ENCODE results near the gene SNRNP200. TPM values are rescaled to one million over a fixed set of nuclear protein-coding genes. Genes with fewer than 3 reads are reported as not detected.
"Not testable (repeated sequence)": the region's sequence is repeated elsewhere in the genome, so short reads cannot be mapped to it uniquely, and the experiment has no call there.

Gene SNRNP200
- total RNA-seq, 2 donors from 2014 or later = 187 to 193 TPM

- Mint-ChIP-seq H3K9me3 (no peaks in the 10 kb centered on the region), H3K27ac (no peak overlapping the region), H3K36me3 (peaks cover 23 to 28% of the 10 kb centered on the region in 2 donors)
- no peak for ATAC-seq
- DNase-seq (ENCODE audit: low spot score in 2 of 2) = no peak
Measured at GRCh38 chr2:96308248-96308647, 2.9 kb upstream of the SNRNP200 start.

- ATAC-seq (no peak), DNase-seq (ENCODE audit: low spot score in 2 of 2) (no peak)
- Mint-ChIP-seq H3K9me3 (no peaks in the 10 kb centered on the region), H3K27ac (peak overlapping the region; percentile 96 to 100), H3K36me3 (peaks cover 40 to 43% of the 10 kb centered on the region in 2 donors)
Measured at GRCh38 chr2:96306370-96306769, 1.0 kb upstream of the SNRNP200 start.

GRCh38 chr2:96305979-96306308, 598 bp upstream of the SNRNP200 start:
- Mint-ChIP-seq H3K36me3 (peaks cover 44 to 47% of the 10 kb centered on the region in 2 donors), H3K27ac (peak overlapping the region; percentile 96 to 100), H3K9me3 (no peaks in the 10 kb centered on the region)
- no peak for ATAC-seq
- DNase-seq (ENCODE audit: low spot score in 2 of 2) = no peak

GRCh38 chr2:96304606-96305005, 740 bp downstream of the SNRNP200 start:
- Mint-ChIP-seq H3K36me3 (peaks cover 47 to 49% of the 10 kb centered on the region in 2 donors), H3K9me3 (no peaks in the 10 kb centered on the region)
- no peak for ATAC-seq

GRCh38 chr2:96301865-96302264, 3.5 kb downstream of the SNRNP200 start:
- Mint-ChIP-seq H3K36me3 (peaks cover 71 to 74% of the 10 kb centered on the region in 2 donors), H3K9me3 (no peaks in the 10 kb centered on the region), H3K27ac (peak overlapping the region; percentile 47 to 74)
- ATAC-seq (no peak), DNase-seq (ENCODE audit: low spot score in 2 of 2) (no peak)

More at GRCh38 chr2:96304606-96305005, 740 bp downstream of the SNRNP200 start:
- no peak for DNase-seq (ENCODE audit: low spot score in 2 of 2)
- peak overlapping the region; percentile 96 to 100 for H3K27ac Mint-ChIP-seq

GRCh38 chr2:96296925-96297324, 8.4 kb downstream of the SNRNP200 start:
- peaks cover 41 to 61% of the 10 kb centered on the region in 2 donors for H3K36me3 Mint-ChIP-seq
- no peak overlapping the region for H3K27ac Mint-ChIP-seq
- ATAC-seq (no peak), DNase-seq (ENCODE audit: low spot score in 2 of 2) (no peak)
- no peaks in the 10 kb centered on the region for H3K9me3 Mint-ChIP-seq

- not testable (repeated sequence) for H3K27ac Mint-ChIP-seq, H3K9me3 Mint-ChIP-seq
- H3K36me3 Mint-ChIP-seq = peaks cover 26 to 58% of the 10 kb centered on the region in 2 donors
Measured at GRCh38 chr2:96294271-96294670, 11.1 kb downstream of the SNRNP200 start.

GRCh38 chr2:96291751-96292150, 13.6 kb downstream of the SNRNP200 start:
- ATAC-seq = no peak
- Mint-ChIP-seq H3K27ac (no peak overlapping the region), H3K36me3 (peaks cover 8 to 48% of the 10 kb centered on the region in 2 donors), H3K9me3 (no peaks in the 10 kb centered on the region)
- no peak for DNase-seq (ENCODE audit: low spot score in 2 of 2)

More at GRCh38 chr2:96294271-96294670, 11.1 kb downstream of the SNRNP200 start:
- ATAC-seq; DNase-seq (ENCODE audit: low spot score in 2 of 2): not testable (repeated sequence)

- ATAC-seq (peak in 1 of 2 donors; percentile 47), DNase-seq (ENCODE audit: low spot score in 2 of 2) (no peak)
- H3K36me3 Mint-ChIP-seq = peaks cover 6 to 37% of the 10 kb centered on the region in 2 donors
- H3K27ac Mint-ChIP-seq = peak overlapping the region; percentile 64 to 69
- no peaks in the 10 kb centered on the region for H3K9me3 Mint-ChIP-seq
Measured at GRCh38 chr2:96287273-96287856, 18.0 kb downstream of the SNRNP200 start.

- no peaks in the 10 kb centered on the region for H3K9me3 Mint-ChIP-seq
- peak overlapping the region in 1 of 2 donors; percentile 55 for H3K27ac Mint-ChIP-seq
- peaks cover 19 to 34% of the 10 kb centered on the region in 2 donors for H3K36me3 Mint-ChIP-seq
- ATAC-seq = no peak
- DNase-seq (ENCODE audit: low spot score in 2 of 2) = no peak
Measured at GRCh38 chr2:96276787-96277499, 28.4 kb downstream of the SNRNP200 start.

GRCh38 chr2:96274355-96275056, 30.8 kb downstream of the SNRNP200 start:
- no peaks in the 10 kb centered on the region for H3K9me3 Mint-ChIP-seq
- ATAC-seq (peak in 1 of 2 donors; percentile 71), DNase-seq (ENCODE audit: low spot score in 2 of 2) (no peak)
- peak overlapping the region in 1 of 2 donors; percentile 71 for H3K27ac Mint-ChIP-seq
- H3K36me3 Mint-ChIP-seq = peaks cover 13 to 26% of the 10 kb centered on the region in 2 donors

GRCh38 chr2:96273763-96274162, 31.6 kb downstream of the SNRNP200 start:
- DNase-seq (ENCODE audit: low spot score in 2 of 2) = no peak
- no peak overlapping the region for H3K27ac Mint-ChIP-seq
- peaks cover 12 to 23% of the 10 kb centered on the region in 2 donors for H3K36me3 Mint-ChIP-seq
- H3K9me3 Mint-ChIP-seq = no peaks in the 10 kb centered on the region
- ATAC-seq = no peak

GRCh38 chr2:96271995-96272394, 33.4 kb downstream of the SNRNP200 start:
- H3K36me3 Mint-ChIP-seq = peaks cover 16 to 26% of the 10 kb centered on the region in 2 donors
- no peak for ATAC-seq
- H3K27ac Mint-ChIP-seq = peak overlapping the region in 1 of 2 donors; percentile 41
- DNase-seq (ENCODE audit: low spot score in 2 of 2) = no peak
- no peaks in the 10 kb centered on the region for H3K9me3 Mint-ChIP-seq

GRCh38 chr2:96267159-96267971, 38.0 kb downstream of the SNRNP200 start:
- Mint-ChIP-seq H3K27ac (peak overlapping the region; percentile 77 to 97), H3K9me3 (no peaks in the 10 kb centered on the region), H3K36me3 (peaks cover 24 to 33% of the 10 kb centered on the region in 2 donors)
- DNase-seq (ENCODE audit: low spot score in 2 of 2) (peak; percentile 63 to 66), ATAC-seq (peak; percentile 30 to 44)

GRCh38 chr2:96265840-96266679, 39.3 kb downstream of the SNRNP200 start, which contains the start of the genes CIAO1 and TMEM127:
Gene CIAO1, plus strand, starts transcription at chr2:96266225. Its CDS starts 126 bp downstream, at chr2:96266351.
Gene TMEM127, minus strand, starts transcription at chr2:96265997. Its CDS starts 616 bp downstream, at chr2:96265381.
- no peaks in the 10 kb centered on the region for H3K9me3 Mint-ChIP-seq
- DNase-seq (ENCODE audit: low spot score in 2 of 2) (peak; percentile 99), ATAC-seq (peak; percentile 94 to 95)
- H3K36me3 Mint-ChIP-seq = peaks cover 24 to 33% of the 10 kb centered on the region in 2 donors
- H3K27ac Mint-ChIP-seq = peak within 1 kb of the TSS; percentile 97

Measured in activated naive CD4-positive, alpha-beta T cell treated with anti-CD3 and anti-CD28 coated beads, Interleukin-2, amount 50 U/mL, for 72 hours (primary cell).